HK-2 (cell line): ENCODE results near the gene ARF6.
A peak's percentile ranks its signal among the peaks of the same experiment; 100 is the strongest.
"Not testable (repeated sequence)": the region's sequence is repeated elsewhere in the genome, so short reads cannot be mapped to it uniquely, and the experiment has no call there.

Experiments
- DNase-seq: peaks from one replicate; pipeline ENCODE4 v3.0.0-alpha.2; 2018; ENCODE audit not compliant: unreplicated experiment

The ARF6 gene

GRCh38 chr14:49876563-49877127 is 16.2 kb upstream of the ARF6 start:
- no peak for DNase-seq

- peak; percentile 47 for DNase-seq
Observed at GRCh38 chr14:49879646-49880204, 13.2 kb upstream of the ARF6 start.

GRCh38 chr14:49880267-49881064 is 12.4 kb upstream of the ARF6 start:
- DNase-seq, result no peak

GRCh38 chr14:49881350-49882001 is 11.4 kb upstream of the ARF6 start:
- DNase-seq, result no peak

- DNase-seq, result no peak
Observed at GRCh38 chr14:49882826-49883694, 9.8 kb upstream of the ARF6 start.

GRCh38 chr14:49886523-49886922 is 6.4 kb upstream of the ARF6 start:
- no peak for DNase-seq

GRCh38 chr14:49888293-49888692 is 4.6 kb upstream of the ARF6 start:
- DNase-seq, result no peak

GRCh38 chr14:49892301-49892635 is 614 bp upstream of the ARF6 start:
- DNase-seq, result no peak

- peak; percentile 60 for DNase-seq
Observed at GRCh38 chr14:49893309-49894213, 679 bp downstream of the ARF6 start.

GRCh38 chr14:49894214-49895107 is 1.6 kb downstream of the ARF6 start:
- DNase-seq, result not testable (repeated sequence)

GRCh38 chr14:49895480-49895879 is 2.6 kb downstream of the ARF6 start:
- no peak for DNase-seq

GRCh38 chr14:49896272-49896671 is 3.4 kb downstream of the ARF6 start:
- not testable (repeated sequence) for DNase-seq

- no peak for DNase-seq
Observed at GRCh38 chr14:49896966-49897365, 4.1 kb downstream of the ARF6 start.

- no peak for DNase-seq
Observed at GRCh38 chr14:49897414-49897813, 4.5 kb downstream of the ARF6 start.

- DNase-seq, result no peak
Observed at GRCh38 chr14:49897965-49898364, 5.1 kb downstream of the ARF6 start.

GRCh38 chr14:49898485-49898884 is 5.6 kb downstream of the ARF6 start:
- DNase-seq, result no peak

GRCh38 chr14:49900973-49901372 is 8.1 kb downstream of the ARF6 start:
- no peak for DNase-seq

GRCh38 chr14:49902679-49903246 is 9.9 kb downstream of the ARF6 start:
- not testable (repeated sequence) for DNase-seq

GRCh38 chr14:49904270-49904669 is 11.4 kb downstream of the ARF6 start:
- no peak for DNase-seq
